ENCODE measurements around the gene NEK5.
A peak's percentile ranks its signal among the peaks of the same experiment; 100 is the strongest.

Gene NEK5

GRCh38 chr13:52005841-52006522 lies 122.9 kb downstream of the NEK5 start:
- no peak for TF ChIP-seq CTCF (IDR thresholded peaks at IDR 0.05; ENCODE audit: low read depth, low read length)
- Histone ChIP-seq H3K27me3 (no peaks in the 10 kb centered on the region; the same call in 1 of the 2 replicates), H3K4me1 (no peaks in the 10 kb centered on the region), H3K36me3 (no peaks in the 10 kb centered on the region), H3K4me3 (ENCODE audit: low read depth, low read length) (no peak overlapping the region), H3K9me3 (no peaks in the 10 kb centered on the region)
- no peak for DNase-seq

- DNase-seq, result no peak
- no peak overlapping the region for H3K4me3 ChIP-seq (ENCODE audit: low read depth, low read length)
- H3K9me3 ChIP-seq, result no peaks in the 10 kb centered on the region
- H3K36me3 ChIP-seq, result no peaks in the 10 kb centered on the region
- TF ChIP-seq CTCF (IDR thresholded peaks at IDR 0.05; ENCODE audit: low read depth, low read length), result no peak
- no peaks in the 10 kb centered on the region for H3K4me1 ChIP-seq
- H3K27me3 ChIP-seq, result no peaks in the 10 kb centered on the region
Observed at GRCh38 chr13:52004511-52005170, 124.2 kb downstream of the NEK5 start.

GRCh38 chr13:52003541-52003940 lies 125.3 kb downstream of the NEK5 start:
- no peaks in the 10 kb centered on the region for H3K9me3 ChIP-seq
- no peak overlapping the region for H3K4me3 ChIP-seq (ENCODE audit: low read depth, low read length)
- no peak for TF ChIP-seq CTCF (IDR thresholded peaks at IDR 0.05; ENCODE audit: low read depth, low read length)
- H3K36me3 ChIP-seq, result no peaks in the 10 kb centered on the region
- no peaks in the 10 kb centered on the region for H3K4me1 ChIP-seq
- DNase-seq, result no peak
- H3K27me3 ChIP-seq, result no peaks in the 10 kb centered on the region

- TF ChIP-seq CTCF (IDR thresholded peaks at IDR 0.05; ENCODE audit: low read depth, low read length), result no peak
- H3K4me3 ChIP-seq (ENCODE audit: low read depth, low read length), result no peak overlapping the region
- no peaks in the 10 kb centered on the region for H3K36me3 ChIP-seq
- no peaks in the 10 kb centered on the region for H3K9me3 ChIP-seq
- DNase-seq, result no peak
- no peaks in the 10 kb centered on the region for H3K27me3 ChIP-seq
- no peaks in the 10 kb centered on the region for H3K4me1 ChIP-seq
Observed at GRCh38 chr13:52002361-52002760, 126.5 kb downstream of the NEK5 start.

- Histone ChIP-seq H3K27me3 (no peaks in the 10 kb centered on the region), H3K4me1 (no peaks in the 10 kb centered on the region), H3K36me3 (no peaks in the 10 kb centered on the region), H3K9me3 (no peaks in the 10 kb centered on the region), H3K4me3 (ENCODE audit: low read depth, low read length) (no peak overlapping the region)
- TF ChIP-seq CTCF (IDR thresholded peaks at IDR 0.05; ENCODE audit: low read depth, low read length), result peak; percentile 68
- no peak for DNase-seq
Observed at GRCh38 chr13:52001120-52001731, 127.6 kb downstream of the NEK5 start.

GRCh38 chr13:51999921-52000320 lies 129.0 kb downstream of the NEK5 start:
- DNase-seq, result no peak
- no peaks in the 10 kb centered on the region for H3K36me3 ChIP-seq
- H3K4me3 ChIP-seq (ENCODE audit: low read depth, low read length), result no peak overlapping the region
- no peaks in the 10 kb centered on the region for H3K4me1 ChIP-seq
- H3K9me3 ChIP-seq, result no peaks in the 10 kb centered on the region
- no peaks in the 10 kb centered on the region for H3K27me3 ChIP-seq
- TF ChIP-seq CTCF (IDR thresholded peaks at IDR 0.05; ENCODE audit: low read depth, low read length), result no peak

Data from BE2C (cell line).